DND-41 (cell line): Measurements from ENCODE around the gene RGS12.

Experiments used
- ATAC-seq: fragments of 200-7000 bp; cut with Tn5 transposase; 3 replicates; pipeline ENCODE4 v1.9.1; 2021; ENCODE audit warnings: low read depth; ENCODE audit not compliant: insufficient read depth
- DNase-seq: peaks from one replicate; pipeline ENCODE4 v3.0.0-alpha.2; 2020
- H2AFZ ChIP-seq: 2 replicates; pipeline ENCODE4 v1.6.0; 2012; ENCODE audit warnings: low read depth, low read length
- H3K27ac ChIP-seq: 2 replicates; pipeline ENCODE4 v1.5.1; 2012; ENCODE audit warnings: low read length, inconsistent platforms
- H3K27me3 ChIP-seq: fragments of 200-600 bp; sonication (generic); 2 replicates; pipeline ENCODE4 v1.6.0; 2012; ENCODE audit warnings: low read length, mild to moderate bottlenecking, inconsistent platforms; ENCODE audit not compliant: insufficient read depth, poor library complexity
- H3K36me3 ChIP-seq: 2 replicates; pipeline ENCODE4 v1.5.1; 2012; ENCODE audit warnings: low read length, inconsistent platforms; ENCODE audit not compliant: insufficient read depth
- H3K4me1 ChIP-seq: 2 replicates; pipeline ENCODE4 v1.5.1; 2012; ENCODE audit warnings: mild to moderate bottlenecking, low read length; ENCODE audit not compliant: insufficient read depth
- H3K4me2 ChIP-seq: 2 replicates; pipeline ENCODE4 v1.6.0; 2012; ENCODE audit warnings: mild to moderate bottlenecking, moderate library complexity, low read length, inconsistent platforms; ENCODE audit not compliant: insufficient read depth
- H3K4me3 ChIP-seq, 2 experiments: fragments of 200-600 bp in 1 of 2; shearing (Covaris generic) in 1 of 2; 2 replicates each; pipeline ENCODE4 v1.5.1; 2012 to 2016; ENCODE audit warnings: inconsistent platforms in 2 of 2, low read length in 2 of 2, mild to moderate bottlenecking in 2 of 2, low read depth in 1 of 2, moderate library complexity in 1 of 2
- H3K79me2 ChIP-seq: 2 replicates; pipeline ENCODE4 v1.6.0; 2012; ENCODE audit warnings: low read length, inconsistent platforms; ENCODE audit not compliant: insufficient read depth
- H3K9ac ChIP-seq: 2 replicates; pipeline ENCODE4 v1.6.0; 2012; ENCODE audit warnings: low read depth, mild to moderate bottlenecking, inconsistent platforms, low read length, moderate library complexity
- H3K9me3 ChIP-seq: 2 replicates; pipeline ENCODE4 v1.5.1; 2012; ENCODE audit warnings: low read length, moderate library complexity, mild to moderate bottlenecking, inconsistent platforms; ENCODE audit not compliant: insufficient read depth, severe bottlenecking
- H4K20me1 ChIP-seq: 2 replicates; pipeline ENCODE4 v1.6.0; 2012; ENCODE audit warnings: low read length; ENCODE audit not compliant: insufficient read depth
- EZH2 ChIP-seq: IDR thresholded peaks from 3 replicates; pipeline ENCODE4 v1.6.1; 2012; ENCODE audit warnings: borderline replicate concordance, low read depth, mild to moderate bottlenecking, moderate library complexity, low read length, inconsistent platforms; ENCODE audit not compliant: severe bottlenecking
- TF ChIP-seq, protein P1 (sequence below): IDR thresholded peaks from 2 replicates; pipeline ENCODE4 v1.5.1; 2012; ENCODE audit warnings: borderline replicate concordance, low read length, moderate library complexity, mild to moderate bottlenecking; ENCODE audit not compliant: poor library complexity, severe bottlenecking; ENCODE audit errors: extremely low read depth

RGS12 gene, protein sequence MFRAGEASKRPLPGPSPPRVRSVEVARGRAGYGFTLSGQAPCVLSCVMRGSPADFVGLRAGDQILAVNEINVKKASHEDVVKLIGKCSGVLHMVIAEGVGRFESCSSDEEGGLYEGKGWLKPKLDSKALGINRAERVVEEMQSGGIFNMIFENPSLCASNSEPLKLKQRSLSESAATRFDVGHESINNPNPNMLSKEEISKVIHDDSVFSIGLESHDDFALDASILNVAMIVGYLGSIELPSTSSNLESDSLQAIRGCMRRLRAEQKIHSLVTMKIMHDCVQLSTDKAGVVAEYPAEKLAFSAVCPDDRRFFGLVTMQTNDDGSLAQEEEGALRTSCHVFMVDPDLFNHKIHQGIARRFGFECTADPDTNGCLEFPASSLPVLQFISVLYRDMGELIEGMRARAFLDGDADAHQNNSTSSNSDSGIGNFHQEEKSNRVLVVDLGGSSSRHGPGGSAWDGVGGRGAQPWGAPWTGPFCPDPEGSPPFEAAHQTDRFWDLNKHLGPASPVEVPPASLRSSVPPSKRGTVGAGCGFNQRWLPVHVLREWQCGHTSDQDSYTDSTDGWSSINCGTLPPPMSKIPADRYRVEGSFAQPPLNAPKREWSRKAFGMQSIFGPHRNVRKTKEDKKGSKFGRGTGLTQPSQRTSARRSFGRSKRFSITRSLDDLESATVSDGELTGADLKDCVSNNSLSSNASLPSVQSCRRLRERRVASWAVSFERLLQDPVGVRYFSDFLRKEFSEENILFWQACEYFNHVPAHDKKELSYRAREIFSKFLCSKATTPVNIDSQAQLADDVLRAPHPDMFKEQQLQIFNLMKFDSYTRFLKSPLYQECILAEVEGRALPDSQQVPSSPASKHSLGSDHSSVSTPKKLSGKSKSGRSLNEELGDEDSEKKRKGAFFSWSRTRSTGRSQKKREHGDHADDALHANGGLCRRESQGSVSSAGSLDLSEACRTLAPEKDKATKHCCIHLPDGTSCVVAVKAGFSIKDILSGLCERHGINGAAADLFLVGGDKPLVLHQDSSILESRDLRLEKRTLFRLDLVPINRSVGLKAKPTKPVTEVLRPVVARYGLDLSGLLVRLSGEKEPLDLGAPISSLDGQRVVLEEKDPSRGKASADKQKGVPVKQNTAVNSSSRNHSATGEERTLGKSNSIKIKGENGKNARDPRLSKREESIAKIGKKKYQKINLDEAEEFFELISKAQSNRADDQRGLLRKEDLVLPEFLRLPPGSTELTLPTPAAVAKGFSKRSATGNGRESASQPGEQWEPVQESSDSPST (N-terminal part only)

DNA sequence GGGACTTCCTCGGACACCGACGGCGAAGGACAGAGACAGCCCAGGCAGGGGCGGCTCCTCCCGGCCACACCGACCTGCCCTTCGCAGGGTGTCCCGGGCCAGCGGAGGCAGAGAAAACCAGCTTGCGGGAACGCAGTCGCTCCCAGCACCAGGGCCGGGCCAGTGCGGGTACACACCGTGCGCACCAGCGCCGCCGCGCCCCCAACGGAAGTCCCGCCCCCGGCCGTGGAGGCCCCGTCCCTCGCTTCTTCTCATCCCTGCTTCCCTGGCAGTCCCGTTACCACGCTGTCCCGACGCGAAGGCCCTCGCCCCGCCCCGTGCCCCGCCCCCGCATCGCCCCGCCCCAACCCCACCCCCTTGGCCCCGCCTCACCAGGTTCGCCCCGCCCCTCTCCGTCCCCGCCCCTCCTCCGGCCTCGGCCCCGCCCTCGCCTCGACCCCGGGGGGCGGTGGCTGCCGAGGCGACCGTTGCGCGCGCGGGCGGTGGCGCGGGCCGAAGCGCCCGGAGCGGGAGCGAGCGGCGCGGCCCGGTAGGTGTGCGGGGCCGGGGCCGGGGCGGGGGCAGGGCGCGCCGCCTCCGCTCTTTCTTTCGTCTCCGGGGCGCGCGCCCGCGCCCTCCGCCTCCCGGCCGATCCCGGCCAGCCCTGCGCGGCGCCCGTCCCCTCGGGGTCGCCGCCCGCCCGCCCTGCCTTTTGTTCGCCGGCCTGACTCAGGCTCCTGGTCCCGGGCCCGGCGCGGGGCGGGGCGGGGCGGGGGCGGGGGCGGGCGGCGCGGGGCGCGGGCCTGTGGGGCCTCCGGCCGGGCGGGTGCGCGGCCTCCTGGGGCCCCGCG lies at the start of gene RGS12:
Gene RGS12 (plus strand): TSS at position 451 of the 830 bp plus-strand sequence. CDS start 23,150 bp downstream, outside the sequence.
- Histone ChIP-seq H3K36me3 (no peaks in the 10 kb centered on the region), H3K79me2 (no peaks in the 10 kb centered on the region), H3K27ac (no peak within 1 kb of the TSS), H3K9me3 (peaks cover 6% of the 10 kb centered on the region), H3K4me2 (peak within 1 kb of the TSS; percentile 100), H3K4me1 (peaks cover 24% of the 10 kb centered on the region), H4K20me1 (peaks cover 64% of the 10 kb centered on the region), H3K9ac (peak within 1 kb of the TSS; percentile 62), H3K4me3 (peak within 1 kb of the TSS; percentile 39 to 97; a peak in 3 of 4 replicates), H3K27me3 (peaks cover 55% of the 10 kb centered on the region), H2AFZ (peak within 1 kb of the TSS; percentile 89)
- peak; percentile 88 for DNase-seq
- no peak for TF ChIP-seq EZH2
- TF ChIP-seq, protein P1, sequence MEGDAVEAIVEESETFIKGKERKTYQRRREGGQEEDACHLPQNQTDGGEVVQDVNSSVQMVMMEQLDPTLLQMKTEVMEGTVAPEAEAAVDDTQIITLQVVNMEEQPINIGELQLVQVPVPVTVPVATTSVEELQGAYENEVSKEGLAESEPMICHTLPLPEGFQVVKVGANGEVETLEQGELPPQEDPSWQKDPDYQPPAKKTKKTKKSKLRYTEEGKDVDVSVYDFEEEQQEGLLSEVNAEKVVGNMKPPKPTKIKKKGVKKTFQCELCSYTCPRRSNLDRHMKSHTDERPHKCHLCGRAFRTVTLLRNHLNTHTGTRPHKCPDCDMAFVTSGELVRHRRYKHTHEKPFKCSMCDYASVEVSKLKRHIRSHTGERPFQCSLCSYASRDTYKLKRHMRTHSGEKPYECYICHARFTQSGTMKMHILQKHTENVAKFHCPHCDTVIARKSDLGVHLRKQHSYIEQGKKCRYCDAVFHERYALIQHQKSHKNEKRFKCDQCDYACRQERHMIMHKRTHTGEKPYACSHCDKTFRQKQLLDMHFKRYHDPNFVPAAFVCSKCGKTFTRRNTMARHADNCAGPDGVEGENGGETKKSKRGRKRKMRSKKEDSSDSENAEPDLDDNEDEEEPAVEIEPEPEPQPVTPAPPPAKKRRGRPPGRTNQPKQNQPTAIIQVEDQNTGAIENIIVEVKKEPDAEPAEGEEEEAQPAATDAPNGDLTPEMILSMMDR = no peak
- ATAC-seq = peak; percentile 96

DNA sequence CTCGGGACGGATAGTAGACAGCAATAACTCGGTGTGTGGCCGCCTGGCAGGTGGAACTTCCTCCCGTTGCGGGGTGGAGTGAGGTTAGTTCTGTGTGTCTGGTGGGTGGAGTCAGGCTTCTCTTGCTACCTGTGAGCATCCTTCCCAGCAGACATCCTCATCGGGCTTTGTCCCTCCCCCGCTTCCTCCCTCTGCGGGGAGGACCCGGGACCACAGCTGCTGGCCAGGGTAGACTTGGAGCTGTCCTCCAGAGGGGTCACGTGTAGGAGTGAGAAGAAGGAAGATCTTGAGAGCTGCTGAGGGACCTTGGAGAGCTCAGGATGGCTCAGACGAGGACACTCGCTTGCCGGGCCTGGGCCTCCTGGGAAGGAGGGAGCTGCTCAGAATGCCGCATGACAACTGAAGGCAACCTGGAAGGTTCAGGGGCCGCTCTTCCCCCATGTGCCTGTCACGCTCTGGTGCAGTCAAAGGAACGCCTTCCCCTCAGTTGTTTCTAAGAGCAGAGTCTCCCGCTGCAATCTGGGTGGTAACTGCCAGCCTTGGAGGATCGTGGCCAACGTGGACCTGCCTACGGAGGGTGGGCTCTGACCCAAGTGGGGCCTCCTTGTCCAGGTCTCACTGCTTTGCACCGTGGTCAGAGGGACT lies 49.6 kb upstream of the RGS12 start:
- H3K9ac ChIP-seq = no peak overlapping the region
- no peaks in the 10 kb centered on the region for H3K9me3 ChIP-seq
- DNase-seq = no peak
- no peak for ATAC-seq
- H3K79me2 ChIP-seq = no peaks in the 10 kb centered on the region
- no peak overlapping the region for H2AFZ ChIP-seq
- H3K27me3 ChIP-seq = no peaks in the 10 kb centered on the region
- TF ChIP-seq, protein P1 = no peak
- TF ChIP-seq EZH2 = no peak
- H4K20me1 ChIP-seq = peaks cover 15% of the 10 kb centered on the region
- H3K4me1 ChIP-seq = no peaks in the 10 kb centered on the region
- H3K4me3 ChIP-seq = no peak overlapping the region
- H3K27ac ChIP-seq = no peak overlapping the region
- H3K4me2 ChIP-seq = no peak overlapping the region
- peaks cover 32% of the 10 kb centered on the region for H3K36me3 ChIP-seq

DNA sequence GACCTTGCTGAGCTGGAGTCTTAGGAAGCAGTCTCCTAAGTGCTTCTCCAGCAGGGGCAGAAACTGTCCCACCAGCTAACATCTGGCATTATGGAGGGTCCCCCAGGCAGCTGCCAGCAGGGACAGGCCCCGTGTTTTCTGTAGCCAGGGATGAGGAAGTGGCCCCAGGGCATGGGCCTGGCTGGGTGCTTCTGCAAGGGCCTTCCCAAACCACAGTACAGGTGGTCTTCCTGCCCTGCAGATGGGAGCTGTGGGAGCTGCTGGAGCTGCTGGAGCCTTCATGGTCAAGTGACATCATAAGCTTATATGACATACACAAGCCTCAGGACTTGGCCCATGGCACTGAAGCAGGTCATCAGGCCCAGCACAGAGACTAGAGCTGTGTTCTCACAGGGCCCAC lies 48.8 kb upstream of the RGS12 start:
- H3K27me3 ChIP-seq = no peaks in the 10 kb centered on the region
- H3K27ac ChIP-seq = no peak overlapping the region
- no peaks in the 10 kb centered on the region for H3K9me3 ChIP-seq
- no peak overlapping the region for H3K9ac ChIP-seq
- no peak overlapping the region for H3K4me3 ChIP-seq
- H3K79me2 ChIP-seq = no peaks in the 10 kb centered on the region
- TF ChIP-seq, protein P1 = no peak
- no peak for TF ChIP-seq EZH2
- no peak overlapping the region for H3K4me2 ChIP-seq
- no peaks in the 10 kb centered on the region for H3K4me1 ChIP-seq
- no peak overlapping the region for H2AFZ ChIP-seq
- peaks cover 26% of the 10 kb centered on the region for H3K36me3 ChIP-seq
- ATAC-seq (peak; percentile 16; the same call in 1 of the 3 replicates), DNase-seq (no peak)
- peaks cover 15% of the 10 kb centered on the region for H4K20me1 ChIP-seq
